IMR-90 (cell line): ENCODE results near the gene SUV39H2. TPM values are rescaled to one million over a fixed set of nuclear protein-coding genes. Genes with fewer than 3 reads are reported as not detected.

Source experiments
- ATAC-seq: fragments of 200-7000 bp; cut with Tn5 transposase; 2 replicates; pipeline ENCODE4 v1.9.1; 2020; ENCODE audit warnings: low read depth, mild to moderate bottlenecking, moderate library complexity
- BruUV-seq: library from RNA; stranded (reverse); fragments of 400-500 nt; replicated peaks from 2 replicates; lab custom pipeline; 2021; lab: Mats Ljungman, UMichigan
- CTCF ChIA-PET: fragments of 300-600 bp; formaldehyde crosslinking; extraction: SDS; loops from one replicate; lab custom pipeline; 2021; ENCODE audit warnings: antibody characterized with exemption; lab: Yijun Ruan, JAX
- POLR2A ChIA-PET: fragments of 300-600 bp; sonication (Branson Sonifier 250); formaldehyde crosslinking; loops from one replicate; lab custom pipeline; 2022; ENCODE audit warnings: antibody characterized with exemption; ENCODE audit not compliant: unreplicated experiment; lab: Charles Lee
- DNase-seq: peaks from one replicate; pipeline ENCODE4 v3.0.0; 2013
- H2AFZ ChIP-seq: replicated peaks from 2 replicates; pipeline ENCODE3; 2013; ENCODE audit warnings: low read length, mild to moderate bottlenecking; ENCODE audit not compliant: poor library complexity
- H2AK5ac ChIP-seq: 2 replicates; pipeline ENCODE4 v1.6.1; 2013; ENCODE audit warnings: low read depth, low read length, inconsistent platforms
- H2AK9ac ChIP-seq: replicated peaks from 2 replicates; pipeline ENCODE3; 2013; ENCODE audit warnings: mild to moderate bottlenecking, low read depth, low read length, moderate library complexity; ENCODE audit not compliant: poor library complexity
- H2BK120ac ChIP-seq: 2 replicates; pipeline ENCODE4 v1.6.1; 2013; ENCODE audit warnings: low read depth, low read length, inconsistent platforms
- H2BK15ac ChIP-seq: 3 replicates; pipeline ENCODE4 v1.6.1; 2013; ENCODE audit warnings: low read depth, low read length, inconsistent platforms
- H2BK20ac ChIP-seq: 2 replicates; pipeline ENCODE4 v1.6.1; 2013; ENCODE audit warnings: low read depth, mild to moderate bottlenecking, inconsistent platforms, low read length, moderate library complexity
- H2BK5ac ChIP-seq: 2 replicates; pipeline ENCODE4 v1.6.1; 2013; ENCODE audit warnings: mild to moderate bottlenecking, low read depth, low read length, inconsistent platforms; ENCODE audit not compliant: poor library complexity, severe bottlenecking
- H3K14ac ChIP-seq: replicated peaks from 2 replicates; pipeline ENCODE4 v1.6.1; 2013; ENCODE audit warnings: low read depth, low read length, inconsistent platforms
- H3K18ac ChIP-seq: 2 replicates; pipeline ENCODE4 v1.6.1; 2013; ENCODE audit warnings: low read depth, low read length, control low read depth
- H3K23ac ChIP-seq: 2 replicates; pipeline ENCODE4 v1.6.1; 2013; ENCODE audit warnings: low read depth, low read length, inconsistent platforms
- H3K27ac ChIP-seq: 2 replicates; pipeline ENCODE4 v1.5.1; 2013; ENCODE audit warnings: mild to moderate bottlenecking, control low read depth, low read length; ENCODE audit not compliant: insufficient read depth
- H3K27me3 ChIP-seq: 2 replicates; pipeline ENCODE4 v1.6.1; 2013; ENCODE audit warnings: low read length; ENCODE audit not compliant: control insufficient read depth, insufficient read depth
- H3K36me3 ChIP-seq: 2 replicates; pipeline ENCODE4 v1.6.1; 2013; ENCODE audit warnings: low read length, mixed read lengths; ENCODE audit not compliant: control insufficient read depth, insufficient read depth
- H3K4ac ChIP-seq: 2 replicates; pipeline ENCODE4 v1.6.1; 2013; ENCODE audit warnings: low read depth, low read length, inconsistent platforms
- H3K4me1 ChIP-seq: 2 replicates; pipeline ENCODE4 v1.6.1; 2013; ENCODE audit warnings: low read length, mixed read lengths; ENCODE audit not compliant: control insufficient read depth, insufficient read depth
- H3K4me2 ChIP-seq: 2 replicates; pipeline ENCODE4 v1.6.1; 2013; ENCODE audit warnings: low read depth, mild to moderate bottlenecking, control low read depth, low read length, moderate library complexity
- H3K4me3 ChIP-seq: 2 replicates; pipeline ENCODE4 v1.5.1; 2013; ENCODE audit warnings: low read depth, mild to moderate bottlenecking, control low read depth, low read length, moderate library complexity; ENCODE audit not compliant: insufficient read depth
- H3K56ac ChIP-seq: 2 replicates; pipeline ENCODE4 v1.6.1; 2013; ENCODE audit warnings: low read length, inconsistent platforms; ENCODE audit not compliant: insufficient read depth; ENCODE audit errors: extremely low read depth
- H3K79me1 ChIP-seq, 2 experiments: 2 replicates each; pipeline ENCODE4 v1.6.1; 2013; ENCODE audit warnings: low read length in 2 of 2, inconsistent platforms in 1 of 2, low read depth in 1 of 2
- H3K9ac ChIP-seq: 2 replicates; pipeline ENCODE4 v1.6.1; 2013; ENCODE audit warnings: low read depth, low read length, control low read depth
- H3K9me1 ChIP-seq: 2 replicates; pipeline ENCODE4 v1.6.1; 2013; ENCODE audit warnings: low read length, inconsistent platforms; ENCODE audit not compliant: insufficient read depth
- H3K9me3 ChIP-seq: 2 replicates; pipeline ENCODE4 v1.6.1; 2013; ENCODE audit warnings: low read length; ENCODE audit not compliant: control insufficient read depth, insufficient read depth
- H4K20me1 ChIP-seq: 2 replicates; pipeline ENCODE4 v1.6.1; 2013; ENCODE audit warnings: low read length, inconsistent platforms; ENCODE audit not compliant: insufficient read depth
- H4K5ac ChIP-seq: 2 replicates; pipeline ENCODE4 v1.6.1; 2013; ENCODE audit warnings: mild to moderate bottlenecking, low read depth, low read length, control low read depth
- H4K8ac ChIP-seq, 2 experiments: 2 replicates each; pipeline ENCODE4 v1.6.1; 2013; ENCODE audit warnings: low read depth in 2 of 2, low read length in 2 of 2, control low read depth in 1 of 2, inconsistent platforms in 1 of 2
- H4K91ac ChIP-seq: 2 replicates; pipeline ENCODE4 v1.6.1; 2013; ENCODE audit warnings: low read depth, low read length, inconsistent platforms; ENCODE audit not compliant: insufficient read depth
- BHLHE40 ChIP-seq: fragments of 150-350 bp; IDR thresholded peaks from 2 replicates; pipeline ENCODE4 v1.6.1; 2016; ENCODE audit warnings: mild to moderate bottlenecking, low read depth, low read length
- CEBPB ChIP-seq: IDR thresholded peaks from 2 replicates; pipeline ENCODE4 v1.6.1; 2012; ENCODE audit warnings: low read depth, low read length, improper control_type of control experiment
- CHD1 ChIP-seq: IDR thresholded peaks from 2 replicates; pipeline ENCODE4 v1.6.1; 2012; ENCODE audit warnings: low read depth, low read length, improper control_type of control experiment
- FOS ChIP-seq: fragments of 150-350 bp; IDR thresholded peaks from 2 replicates; pipeline ENCODE4 v1.6.1; 2016; ENCODE audit warnings: low read depth, low read length
- MAZ ChIP-seq: IDR thresholded peaks from 2 replicates; pipeline ENCODE4 v1.6.1; 2012; ENCODE audit warnings: low read depth, mild to moderate bottlenecking, low read length, improper control_type of control experiment, moderate library complexity, borderline replicate concordance
- MXI1 ChIP-seq: IDR thresholded peaks from 2 replicates; pipeline ENCODE4 v1.6.1; 2012; ENCODE audit warnings: low read depth, mild to moderate bottlenecking, low read length, moderate library complexity, borderline replicate concordance
- NFE2L2 ChIP-seq: fragments of 150-350 bp; IDR thresholded peaks from 2 replicates; pipeline ENCODE4 v1.6.1; 2016; ENCODE audit warnings: low read depth, mild to moderate bottlenecking, low read length
- POLR2A ChIP-seq: IDR thresholded peaks from 2 replicates; pipeline ENCODE4 v1.6.1; 2012; ENCODE audit warnings: mild to moderate bottlenecking, low read depth, low read length
- RFX5 ChIP-seq: IDR thresholded peaks from 2 replicates; pipeline ENCODE4 v1.8.0; 2012; ENCODE audit warnings: low read depth, mild to moderate bottlenecking, low read length, moderate library complexity
- SMC3 ChIP-seq: fragments of 150-350 bp; IDR thresholded peaks from 2 replicates; pipeline ENCODE4 v1.6.1; 2016; ENCODE audit warnings: low read depth, mild to moderate bottlenecking, antibody characterized with exemption, low read length, moderate library complexity
- WGBS, 2 experiments: methylation state at CpG; one replicate each; pipeline versions ENCODE4 v1.1.5 to v1.1.7; 2013; ENCODE audit warnings: missing lambda C conversion rate in 2 of 2; ENCODE audit not compliant: insufficient read length in 1 of 2; ENCODE audit errors: extremely low coverage in 2 of 2; 5-methylcytosine and 5-hydroxymethylcytosine counted together
- dilution Hi-C: fragments of 300-500 bp; cut with HindIII; formaldehyde crosslinking; loops from one replicate; pipeline ENCODE4 v1.14.3; 2018; ENCODE audit warnings: low sequenced_read_pairs; ENCODE audit not compliant: unreplicated experiment
- in situ Hi-C: fragments of 300-500 bp; cut with MboI; formaldehyde crosslinking; loops from 3 replicates; pipeline ENCODE4 v1.14.3; 2019; ENCODE audit warnings: low sequenced_read_pairs, inconsistent platforms, mixed read lengths
- intact Hi-C: fragments of 100-400 bp; cut with micrococcal nuclease; formaldehyde crosslinking; loops from 2 replicates; pipeline ENCODE4 v1.10.0; 2022
- polyA plus RNA-seq, 3 experiments: library from polyadenylated mRNA; depleted of rRNA; stranded (reverse); fragments of >200 nt; gene quantifications; 2 replicates each; pipeline ENCODE4 v1.2.3, GENCODE V29; 2012; ENCODE audit warnings: low replicate concordance in 1 of 3
- total RNA-seq: library from RNA; depleted of rRNA; stranded (reverse); fragments of >200 nt; gene quantifications from 2 replicates; pipeline ENCODE4 v1.2.3, GENCODE V29; 2012
- TF ChIP-seq, protein P1 (sequence below): fragments of 150-350 bp; IDR thresholded peaks from 2 replicates; pipeline ENCODE4 v1.6.1; 2017; ENCODE audit warnings: mild to moderate bottlenecking, antibody characterized with exemption, low read length, low read depth
- TF ChIP-seq, protein P2 (sequence below): fragments of 150-350 bp; IDR thresholded peaks from 2 replicates; pipeline ENCODE4 v1.6.1; 2016; ENCODE audit warnings: low read depth, mild to moderate bottlenecking, low read length, moderate library complexity, borderline replicate concordance
- TF ChIP-seq, protein P3 (sequence below): conservative IDR thresholded peaks from 2 replicates; pipeline ENCODE4 v1.5.1; 2012; ENCODE audit warnings: mild to moderate bottlenecking, low read depth, low read length, improper control_type of control experiment

SUV39H2 gene
- total and polyA plus RNA-seq, 2 of the 4 experiments (the other 2 are of a cell fraction) = 5.3 to 14.5 TPM

DNA sequence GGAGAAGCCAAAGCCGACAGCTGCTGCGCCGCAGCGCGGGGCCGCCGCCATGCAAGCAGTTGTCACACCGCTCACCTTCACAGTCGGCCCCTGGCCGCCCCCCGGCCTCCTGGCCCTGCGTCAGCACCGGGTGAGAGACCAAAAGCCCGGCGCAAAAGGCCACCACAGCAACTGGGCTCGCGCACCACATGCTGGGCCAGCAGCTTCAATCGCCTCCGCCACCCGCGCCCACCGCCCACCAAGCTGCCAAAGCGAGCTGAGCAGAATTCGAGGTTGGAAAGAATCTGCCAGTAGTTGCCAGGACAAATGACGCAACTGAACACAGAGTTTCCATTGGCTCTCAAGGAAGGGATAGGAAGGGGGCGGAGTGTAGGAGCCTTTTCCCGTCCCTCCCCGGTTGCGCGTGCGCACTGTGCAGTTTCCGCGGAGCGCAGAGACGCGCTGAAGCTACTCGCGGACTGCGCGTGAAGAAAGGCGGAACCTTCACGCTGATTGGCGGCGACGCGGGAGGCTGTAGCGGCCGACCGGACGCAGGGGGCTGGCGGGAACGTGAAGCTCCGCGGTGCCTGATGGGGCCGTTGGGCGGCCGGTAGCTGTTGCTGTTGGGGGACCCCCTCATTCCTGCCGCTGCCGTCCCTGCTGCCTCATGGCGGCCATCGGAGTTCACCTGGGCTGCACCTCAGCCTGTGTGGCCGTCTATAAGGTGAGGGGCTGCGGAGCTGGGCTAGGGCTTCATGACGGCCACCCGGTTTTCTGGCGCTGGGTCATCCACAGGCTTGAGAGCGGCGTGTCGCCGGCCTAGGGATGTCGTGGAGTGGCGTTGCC lies 40.7 kb upstream of the SUV39H2 start, which contains the start of the genes CDNF, HSPA14 and MSANTD7:
Gene CDNF (minus strand): TSS at position 281 of the 825 bp plus-strand sequence. CDS start 91 bp downstream, at position 190.
Gene HSPA14 (plus strand): TSS at position 550 of the 825 bp plus-strand sequence. CDS start 97 bp downstream, at position 647.
Gene MSANTD7 (plus strand): TSS at position 550 of the 825 bp plus-strand sequence. CDS start 3,979 bp downstream, outside the sequence.
- H2BK20ac ChIP-seq = no peak within 1 kb of the TSS
- H2BK5ac ChIP-seq = peak within 1 kb of the TSS; percentile 83
- in situ Hi-C loops (no loop called here), intact Hi-C loops (loop anchor here (1.0 to 10.0 kb wide), 3 partner anchors 236 to 267 kb away; no protein-coding TSS in a partner anchor), dilution Hi-C loops (no loop called here)
- peak within 1 kb of the TSS; percentile 82 for H3K9ac ChIP-seq
- H3K23ac ChIP-seq = peak within 1 kb of the TSS; percentile 98
- peak; percentile 97 for ATAC-seq
- peak within 1 kb of the TSS; percentile 93 for H3K4me2 ChIP-seq
- H3K56ac ChIP-seq = peak within 1 kb of the TSS; percentile 60
- BruUV-seq = no TSS peak
- peaks cover 1% of the 10 kb centered on the region; the same call in 1 of the 2 replicates for H3K4me1 ChIP-seq
- CTCF ChIA-PET = interaction anchor here (0.5 to 2.7 kb wide), 3 partner anchors 11 to 564 kb away, joined by 3 to 9 read pairs (median 5); no protein-coding TSS in a partner anchor
- DNase-seq = peak; percentile 99
- H2BK120ac ChIP-seq = peak within 1 kb of the TSS; percentile 70
- peak within 1 kb of the TSS; percentile 80 for H2AK5ac ChIP-seq
- peaks cover 4% of the 10 kb centered on the region for H4K20me1 ChIP-seq
- H3K79me1 ChIP-seq = peaks cover 24 to 39% of the 10 kb centered on the region in 2 experiments
- no peaks in the 10 kb centered on the region for H3K9me3 ChIP-seq
- H2AFZ ChIP-seq = peak within 1 kb of the TSS; percentile 97
- peaks cover 14% of the 10 kb centered on the region for H3K36me3 ChIP-seq
- POLR2A ChIA-PET = interaction anchor here (1.3 kb wide), 1 partner anchor 10 kb away, joined by 3 read pairs; no protein-coding TSS in a partner anchor
- H3K4ac ChIP-seq = peak within 1 kb of the TSS; percentile 90
- peak within 1 kb of the TSS; percentile 76 to 92 for H4K8ac ChIP-seq
- H3K27ac ChIP-seq = peak within 1 kb of the TSS; percentile 82
- H3K14ac ChIP-seq = peak within 1 kb of the TSS; percentile 90
- 1% methylated on average over 38 of the region's 72 CpGs; no CpG with 5 or more reads in 1 of the 2 experiments for WGBS, 2 experiments
- peak within 1 kb of the TSS; percentile 94 for H2AK9ac ChIP-seq
- peak within 1 kb of the TSS; percentile 7; the same call in 2 of the 3 replicates for H2BK15ac ChIP-seq
- peak within 1 kb of the TSS; percentile 74 for H3K4me3 ChIP-seq
- peak within 1 kb of the TSS; percentile 48 for H4K5ac ChIP-seq
- peak within 1 kb of the TSS; percentile 63 for H4K91ac ChIP-seq
- peaks cover 3% of the 10 kb centered on the region for H3K9me1 ChIP-seq
- H3K18ac ChIP-seq = peak within 1 kb of the TSS; percentile 71
- H3K27me3 ChIP-seq = no peaks in the 10 kb centered on the region
- TF ChIP-seq NFE2L2 (no peak), BHLHE40 (peak; percentile 68; the same call in 1 of the 2 replicates), RFX5 (peak; percentile 100), POLR2A (peak; percentile 91), CEBPB (peak; percentile 93), MXI1 (peak; percentile 53; the same call in 1 of the 2 replicates), MAZ (peak; percentile 70; the same call in 1 of the 2 replicates), SMC3 (no peak), CHD1 (no peak), FOS (no peak)
- TF ChIP-seq, protein P1, sequence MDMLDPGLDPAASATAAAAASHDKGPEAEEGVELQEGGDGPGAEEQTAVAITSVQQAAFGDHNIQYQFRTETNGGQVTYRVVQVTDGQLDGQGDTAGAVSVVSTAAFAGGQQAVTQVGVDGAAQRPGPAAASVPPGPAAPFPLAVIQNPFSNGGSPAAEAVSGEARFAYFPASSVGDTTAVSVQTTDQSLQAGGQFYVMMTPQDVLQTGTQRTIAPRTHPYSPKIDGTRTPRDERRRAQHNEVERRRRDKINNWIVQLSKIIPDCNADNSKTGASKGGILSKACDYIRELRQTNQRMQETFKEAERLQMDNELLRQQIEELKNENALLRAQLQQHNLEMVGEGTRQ = no peak
- TF ChIP-seq, protein P2, sequence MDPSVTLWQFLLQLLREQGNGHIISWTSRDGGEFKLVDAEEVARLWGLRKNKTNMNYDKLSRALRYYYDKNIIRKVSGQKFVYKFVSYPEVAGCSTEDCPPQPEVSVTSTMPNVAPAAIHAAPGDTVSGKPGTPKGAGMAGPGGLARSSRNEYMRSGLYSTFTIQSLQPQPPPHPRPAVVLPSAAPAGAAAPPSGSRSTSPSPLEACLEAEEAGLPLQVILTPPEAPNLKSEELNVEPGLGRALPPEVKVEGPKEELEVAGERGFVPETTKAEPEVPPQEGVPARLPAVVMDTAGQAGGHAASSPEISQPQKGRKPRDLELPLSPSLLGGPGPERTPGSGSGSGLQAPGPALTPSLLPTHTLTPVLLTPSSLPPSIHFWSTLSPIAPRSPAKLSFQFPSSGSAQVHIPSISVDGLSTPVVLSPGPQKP = no peak
- TF ChIP-seq, protein P3, sequence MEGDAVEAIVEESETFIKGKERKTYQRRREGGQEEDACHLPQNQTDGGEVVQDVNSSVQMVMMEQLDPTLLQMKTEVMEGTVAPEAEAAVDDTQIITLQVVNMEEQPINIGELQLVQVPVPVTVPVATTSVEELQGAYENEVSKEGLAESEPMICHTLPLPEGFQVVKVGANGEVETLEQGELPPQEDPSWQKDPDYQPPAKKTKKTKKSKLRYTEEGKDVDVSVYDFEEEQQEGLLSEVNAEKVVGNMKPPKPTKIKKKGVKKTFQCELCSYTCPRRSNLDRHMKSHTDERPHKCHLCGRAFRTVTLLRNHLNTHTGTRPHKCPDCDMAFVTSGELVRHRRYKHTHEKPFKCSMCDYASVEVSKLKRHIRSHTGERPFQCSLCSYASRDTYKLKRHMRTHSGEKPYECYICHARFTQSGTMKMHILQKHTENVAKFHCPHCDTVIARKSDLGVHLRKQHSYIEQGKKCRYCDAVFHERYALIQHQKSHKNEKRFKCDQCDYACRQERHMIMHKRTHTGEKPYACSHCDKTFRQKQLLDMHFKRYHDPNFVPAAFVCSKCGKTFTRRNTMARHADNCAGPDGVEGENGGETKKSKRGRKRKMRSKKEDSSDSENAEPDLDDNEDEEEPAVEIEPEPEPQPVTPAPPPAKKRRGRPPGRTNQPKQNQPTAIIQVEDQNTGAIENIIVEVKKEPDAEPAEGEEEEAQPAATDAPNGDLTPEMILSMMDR = no peak
